NCI-H774 (cell line): Measurements from ENCODE around the gene RASGRP3.
"Not testable (repeated sequence)": the region's sequence is repeated elsewhere in the genome, so short reads cannot be mapped to it uniquely, and the experiment has no call there.

Experiments
- DNase-seq: peaks from one replicate; lab custom pipeline; 2025; lab: John Stamatoyannopoulos, UW

The RASGRP3 gene, protein sequence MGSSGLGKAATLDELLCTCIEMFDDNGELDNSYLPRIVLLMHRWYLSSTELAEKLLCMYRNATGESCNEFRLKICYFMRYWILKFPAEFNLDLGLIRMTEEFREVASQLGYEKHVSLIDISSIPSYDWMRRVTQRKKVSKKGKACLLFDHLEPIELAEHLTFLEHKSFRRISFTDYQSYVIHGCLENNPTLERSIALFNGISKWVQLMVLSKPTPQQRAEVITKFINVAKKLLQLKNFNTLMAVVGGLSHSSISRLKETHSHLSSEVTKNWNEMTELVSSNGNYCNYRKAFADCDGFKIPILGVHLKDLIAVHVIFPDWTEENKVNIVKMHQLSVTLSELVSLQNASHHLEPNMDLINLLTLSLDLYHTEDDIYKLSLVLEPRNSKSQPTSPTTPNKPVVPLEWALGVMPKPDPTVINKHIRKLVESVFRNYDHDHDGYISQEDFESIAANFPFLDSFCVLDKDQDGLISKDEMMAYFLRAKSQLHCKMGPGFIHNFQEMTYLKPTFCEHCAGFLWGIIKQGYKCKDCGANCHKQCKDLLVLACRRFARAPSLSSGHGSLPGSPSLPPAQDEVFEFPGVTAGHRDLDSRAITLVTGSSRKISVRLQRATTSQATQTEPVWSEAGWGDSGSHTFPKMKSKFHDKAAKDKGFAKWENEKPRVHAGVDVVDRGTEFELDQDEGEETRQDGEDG

GRCh38 chr2:33476131-33476792, at the start of gene RASGRP3:
RASGRP3 (plus strand) TSS chr2:33476649; CDS start chr2:33515137, 38,488 bp downstream.
- DNase-seq = peak; percentile 10

- DNase-seq = no peak
Observed at GRCh38 chr2:33426666-33427231, 49.7 kb upstream of the RASGRP3 start.

- DNase-seq = no peak
Observed at GRCh38 chr2:33430077-33430476, 46.4 kb upstream of the RASGRP3 start.

DNA sequence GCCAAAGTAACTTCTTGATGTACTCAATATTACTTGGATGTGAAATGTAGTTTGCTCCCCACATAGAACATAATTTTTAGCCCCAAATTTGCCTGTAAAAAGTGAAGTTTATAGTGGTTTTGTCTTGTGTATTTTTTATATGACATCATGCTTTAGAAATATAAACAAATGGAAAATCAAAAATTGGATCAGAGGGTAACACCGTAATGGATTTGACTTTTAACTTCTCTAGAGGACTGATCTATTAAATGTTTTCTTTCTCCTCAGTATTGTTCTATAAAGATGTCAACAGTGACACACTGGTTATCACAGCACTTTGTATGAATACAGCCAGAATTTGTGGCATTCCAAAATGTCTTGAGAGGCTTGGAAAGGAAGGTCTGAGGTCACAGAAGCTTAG, 45.6 kb upstream of the RASGRP3 start:
- no peak for DNase-seq

- DNase-seq = no peak
Observed at GRCh38 chr2:33432871-33433270, 43.6 kb upstream of the RASGRP3 start.

- DNase-seq = no peak
Observed at GRCh38 chr2:33433279-33434235, 42.9 kb upstream of the RASGRP3 start.

GRCh38 chr2:33435518-33435917, 40.9 kb upstream of the RASGRP3 start:
- DNase-seq = no peak

DNA sequence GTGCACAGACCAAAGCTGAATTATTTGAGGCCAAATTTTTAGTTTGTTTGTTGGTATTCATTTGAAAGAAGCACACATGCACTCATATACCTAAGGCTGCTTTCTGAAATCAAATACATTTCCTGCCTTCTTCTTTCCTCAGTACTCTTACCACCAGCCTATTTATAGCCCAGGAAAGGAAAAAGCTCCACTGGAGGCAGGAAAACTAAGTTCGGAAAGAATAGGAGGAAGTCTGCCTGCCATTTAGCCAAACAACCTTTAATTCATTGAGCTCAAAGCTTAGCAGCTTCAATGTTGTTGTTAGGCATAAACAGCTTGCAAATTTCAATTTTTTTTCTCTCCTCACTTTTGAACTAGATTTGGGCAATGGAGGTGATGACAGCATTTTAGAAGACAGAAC, 40.4 kb upstream of the RASGRP3 start:
- no peak for DNase-seq

GRCh38 chr2:33437297-33437696, 39.2 kb upstream of the RASGRP3 start:
- no peak for DNase-seq

DNA sequence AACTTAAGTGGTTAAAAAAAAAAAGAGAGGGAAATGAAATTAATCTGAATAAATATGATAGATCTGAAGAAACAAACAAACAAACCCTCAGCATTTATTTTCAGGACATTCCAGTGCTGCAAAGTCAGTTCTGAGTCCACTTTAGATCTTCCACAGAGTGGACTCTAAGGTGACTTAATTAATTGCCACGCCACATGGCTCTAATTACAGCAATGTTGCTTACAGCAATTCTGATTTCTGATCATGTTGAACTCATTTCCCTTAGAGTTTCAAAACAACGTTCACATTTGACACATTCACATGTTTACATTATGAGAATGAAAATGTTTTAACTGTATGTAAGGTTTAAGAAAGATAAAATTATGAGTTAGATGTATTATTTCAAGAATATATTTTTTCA, 38.6 kb upstream of the RASGRP3 start:
- DNase-seq = no peak

DNA sequence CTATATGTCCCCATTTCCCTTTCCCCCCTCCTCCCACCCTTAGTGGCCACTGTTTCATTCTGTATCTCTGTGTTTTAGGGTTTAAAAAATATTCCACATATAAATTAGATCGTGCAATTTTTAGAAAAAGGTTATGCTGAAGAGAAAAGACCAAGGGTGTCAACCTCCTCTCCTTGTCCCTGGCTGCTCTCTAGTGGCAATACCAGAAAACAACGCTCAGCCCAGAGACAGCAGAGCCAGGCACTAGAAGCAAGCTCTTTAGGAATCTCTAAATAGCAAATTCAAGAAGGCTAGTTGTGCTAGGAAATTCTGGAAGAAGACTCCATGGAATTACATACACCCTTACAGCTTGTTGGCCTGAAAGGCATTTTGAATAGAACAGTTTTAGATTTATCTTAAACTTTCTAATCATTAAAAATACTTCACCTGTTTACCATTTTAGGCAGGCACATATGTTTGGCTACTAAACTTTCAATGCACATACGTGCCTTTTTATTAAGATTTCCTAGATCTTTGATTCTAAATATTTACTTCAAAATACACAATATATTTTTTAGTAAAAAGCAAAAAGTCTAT, 35.1 kb upstream of the RASGRP3 start:
- DNase-seq = no peak

- not testable (repeated sequence) for DNase-seq
Observed at GRCh38 chr2:33442052-33442451, 34.4 kb upstream of the RASGRP3 start.

GRCh38 chr2:33442528-33443079, 33.8 kb upstream of the RASGRP3 start:
- no peak for DNase-seq

DNA sequence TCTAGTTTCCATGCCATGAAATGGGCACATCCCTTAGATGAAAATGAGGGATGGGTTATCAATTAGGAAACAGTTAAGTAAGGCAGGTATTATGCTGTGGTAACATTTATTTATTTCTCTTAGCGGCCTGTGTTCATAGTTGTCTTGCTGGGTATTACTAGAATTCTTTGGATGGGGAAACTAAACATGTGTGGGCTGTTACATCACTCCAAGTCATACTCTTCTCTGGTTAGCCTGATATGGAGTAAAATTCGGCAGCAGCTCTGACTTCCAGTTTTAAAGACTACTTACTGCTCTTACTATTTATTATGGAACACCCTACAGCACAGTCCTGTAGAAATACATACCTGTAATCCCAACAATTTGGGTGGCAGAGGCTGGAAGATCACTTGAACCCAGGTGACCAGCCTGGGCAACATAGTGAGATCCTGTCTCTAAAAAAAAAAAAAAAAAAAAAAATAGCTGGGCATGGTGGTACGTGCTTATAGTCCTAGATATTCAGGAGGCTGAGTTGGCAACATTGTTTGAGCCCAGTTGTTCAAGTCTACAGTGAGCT, 33.1 kb upstream of the RASGRP3 start:
- DNase-seq = no peak

DNA sequence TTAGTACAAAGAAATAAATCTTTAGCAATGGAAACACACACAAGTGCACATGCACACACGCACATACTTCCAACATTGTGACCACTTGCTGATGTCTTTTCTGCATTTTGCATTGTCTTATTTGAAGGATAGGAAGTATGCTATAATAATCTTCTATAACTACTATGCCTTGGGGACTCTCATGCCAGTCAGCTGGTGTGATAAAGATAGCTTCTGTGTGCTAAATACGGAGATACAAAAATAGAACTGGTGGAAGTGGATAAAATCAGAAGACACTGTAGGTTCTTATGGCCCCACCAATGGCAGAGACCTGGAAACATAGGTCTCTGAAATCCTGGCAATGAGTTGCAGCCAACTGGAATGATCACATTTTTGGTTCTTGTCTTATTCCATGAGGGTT, 31.5 kb upstream of the RASGRP3 start:
- DNase-seq = no peak

DNA sequence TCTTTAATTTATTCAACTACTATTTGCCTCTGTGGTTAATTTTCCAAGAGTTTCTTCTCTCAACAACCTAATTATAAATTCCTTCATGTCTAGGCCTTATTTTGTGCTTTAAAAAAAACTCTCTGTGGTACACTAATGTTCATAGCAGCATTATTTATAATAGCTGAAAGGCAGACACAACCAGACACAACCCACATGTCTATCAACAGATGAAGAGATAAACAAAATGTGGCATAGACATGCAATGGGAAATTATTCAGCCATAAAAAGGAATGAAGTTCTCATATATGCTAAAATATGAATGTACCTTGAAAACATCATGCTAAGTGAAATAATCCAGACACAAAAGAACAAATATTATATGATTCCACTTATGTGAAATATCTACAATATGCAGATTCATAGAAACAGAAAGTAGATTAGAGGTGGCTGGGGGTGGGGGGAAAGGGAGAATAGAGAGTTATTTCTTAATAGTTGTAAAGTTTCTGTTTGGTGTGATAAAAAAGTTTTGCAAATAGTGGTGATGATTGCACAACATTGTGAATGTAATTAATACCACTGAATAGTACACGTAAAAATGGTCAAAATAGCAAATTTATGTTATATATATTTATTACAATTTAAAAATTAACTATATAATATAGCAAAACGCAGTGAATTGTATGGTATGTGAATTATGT, 28.1 kb upstream of the RASGRP3 start:
- DNase-seq = no peak

DNA sequence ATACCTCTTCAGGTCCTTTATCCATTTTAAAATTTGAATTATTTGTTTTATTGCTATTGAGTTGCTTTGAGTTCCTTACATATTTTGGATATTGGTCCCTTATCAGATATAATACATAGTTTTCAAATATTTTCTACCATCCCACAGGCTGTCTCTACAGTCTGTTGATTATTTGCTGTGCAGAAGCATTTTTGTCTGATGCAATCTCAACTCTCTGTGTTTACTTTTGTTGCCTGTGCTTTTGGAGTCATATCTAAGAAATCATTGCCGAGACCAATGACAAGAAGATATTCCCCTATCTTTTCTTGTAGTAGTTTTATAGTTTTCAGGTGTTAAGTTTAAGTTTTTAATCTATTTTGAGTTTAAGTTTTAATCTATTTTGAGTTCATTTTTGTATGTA, 25.2 kb upstream of the RASGRP3 start:
- DNase-seq = no peak

DNA sequence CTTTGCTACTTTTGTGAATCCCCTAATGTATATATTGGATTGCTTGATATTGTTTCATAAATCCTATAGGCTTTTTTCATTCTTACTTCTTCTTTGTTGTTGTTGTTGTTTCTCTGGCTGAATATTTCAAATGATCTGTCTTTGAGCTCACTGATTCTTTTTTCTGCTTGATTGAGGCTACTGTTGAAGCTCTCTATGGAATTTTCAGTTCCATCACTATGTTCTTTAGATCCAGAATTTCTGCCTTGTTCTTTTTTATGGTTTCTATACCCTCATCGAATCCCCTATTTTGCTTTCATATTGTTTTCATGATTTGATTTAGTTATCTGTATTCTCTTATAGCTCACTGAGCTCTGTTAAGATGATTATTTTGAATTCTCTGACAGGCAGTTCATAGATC, 24.6 kb upstream of the RASGRP3 start:
- DNase-seq = no peak

- DNase-seq = no peak
Observed at GRCh38 chr2:33452545-33452944, 23.9 kb upstream of the RASGRP3 start.
